Thoracic aorta (tissue), 2 donors: ENCODE data around the gene NAT9. TPM values are rescaled to one million over a fixed set of nuclear protein-coding genes. Genes with fewer than 3 reads are reported as not detected.
A peak's percentile ranks its signal among the peaks of the same experiment; 100 is the strongest.

Experiments
- ATAC-seq: fragments of 150-250 bp; one replicate; pipeline ENCODE4 v1.8.0; 2017; ENCODE audit warnings: low read depth; ENCODE audit not compliant: insufficient number of reproducible peaks, low FRiP score
- DNase-seq: peaks from one replicate; pipeline ENCODE4 v3.0.0-alpha.2; 2020; ENCODE audit warnings: low spot score
- H3K27ac ChIP-seq, 2 donors: fragments of 200-600 bp; sonication (generic); 1 replicate in 1 of 2; 2 replicates in 1 of 2; pipeline ENCODE4 v1.5.1; 2016; ENCODE audit warnings: mild to moderate bottlenecking in 2 of 2, moderate library complexity in 2 of 2
- H3K27me3 ChIP-seq: fragments of 200-600 bp; sonication (generic); replicated peaks from 2 replicates; pipeline ENCODE4 v1.6.0; 2016; ENCODE audit warnings: mild to moderate bottlenecking; ENCODE audit not compliant: insufficient read depth
- H3K36me3 ChIP-seq: fragments of 200-600 bp; sonication (generic); one replicate; pipeline ENCODE4 v1.5.1; 2016
- H3K4me1 ChIP-seq, 2 donors: fragments of 200-600 bp; sonication (generic); 1 replicate in 1 of 2; 2 replicates in 1 of 2; pipeline versions ENCODE4 v1.5.1 to v1.6.0; 2016; ENCODE audit warnings: low read depth in 2 of 2, mild to moderate bottlenecking in 1 of 2; ENCODE audit not compliant: control insufficient read depth in 1 of 2
- H3K4me3 ChIP-seq: fragments of 200-600 bp; sonication (generic); 2 replicates; pipeline ENCODE4 v1.5.1; 2016; ENCODE audit warnings: mild to moderate bottlenecking
- H3K9me3 ChIP-seq: fragments of 200-600 bp; sonication (generic); 2 replicates; pipeline ENCODE4 v1.5.1; 2016
- CTCF ChIP-seq: fragments of 200-600 bp; sonication (generic); IDR thresholded peaks from one replicate; pipeline ENCODE4 v1.5.1; 2019; ENCODE audit warnings: antibody characterized with exemption
- total RNA-seq, 2 donors: library from RNA; depleted of rRNA; stranded (reverse); fragments of >200 nt; gene quantifications; one replicate each; pipeline versions ENCODE4 v1.1.0 to v1.2.3, GENCODE V29; 2016

The NAT9 gene
- 10 to 100 TPM; 37.1 to 39.4 TPM for total RNA-seq

DNA sequence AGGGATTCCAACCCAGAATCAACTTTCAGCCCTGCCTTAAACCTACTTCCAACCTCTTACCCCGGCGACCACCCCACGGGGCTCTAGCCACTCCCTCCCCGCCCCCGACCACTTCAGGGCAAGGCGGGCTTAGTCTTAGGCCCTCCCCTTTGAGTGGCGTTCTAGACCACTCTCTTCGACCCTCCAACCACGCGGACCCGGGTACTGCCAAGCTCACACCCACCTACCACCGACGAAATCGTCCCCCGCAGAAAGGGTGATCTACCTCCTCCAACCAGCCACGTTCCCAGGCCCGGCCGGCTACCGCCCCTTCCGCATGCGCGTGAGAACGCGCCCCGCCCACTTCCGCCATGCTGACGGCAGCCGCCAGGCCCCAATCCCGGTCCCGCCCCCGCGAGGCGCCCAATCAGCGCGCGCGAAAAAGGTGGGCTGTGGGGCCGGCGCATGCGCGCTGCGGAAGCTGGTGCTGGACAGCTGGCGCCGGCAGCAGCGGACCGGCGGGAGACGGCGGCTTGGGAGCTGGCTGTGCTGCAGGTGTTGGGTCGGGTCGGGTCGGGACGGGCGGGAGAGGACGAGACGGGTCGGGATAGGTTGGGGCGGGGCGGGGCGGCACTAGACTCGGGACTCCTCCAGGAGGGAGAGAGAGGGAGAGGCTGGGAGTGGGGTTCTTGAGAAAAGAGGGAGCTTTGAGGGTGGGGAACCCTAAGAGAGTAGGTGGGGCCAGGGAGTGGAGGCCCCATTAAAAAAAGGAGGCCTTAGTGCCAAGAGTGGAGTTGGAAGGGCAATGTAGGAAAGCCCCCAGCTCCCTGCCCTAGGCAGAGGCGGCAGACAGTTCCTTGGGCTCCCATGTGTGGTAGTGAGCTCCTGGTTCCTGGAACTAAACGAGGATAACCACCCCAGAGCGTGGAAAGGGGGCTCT, at the start of gene NAT9:
NAT9 (minus strand) TSS at position 302 of the 919 bp plus-strand sequence. CDS start 647 bp downstream, outside the sequence.
- ATAC-seq = peak; percentile 65
- Histone ChIP-seq H3K4me1 (peaks cover 15 to 25% of the 10 kb centered on the region in 2 donors), H3K36me3 (peaks cover 23% of the 10 kb centered on the region), H3K27ac (peak within 1 kb of the TSS; percentile 63 to 67), H3K9me3 (no peaks in the 10 kb centered on the region), H3K4me3 (peak within 1 kb of the TSS; percentile 93), H3K27me3 (no peaks in the 10 kb centered on the region)
- no peak for TF ChIP-seq CTCF
- DNase-seq = peak; percentile 93

GRCh38 chr17:74824961-74825627, 48.9 kb upstream of the NAT9 start:
- H3K27me3 ChIP-seq = no peaks in the 10 kb centered on the region
- H3K36me3 ChIP-seq = peaks cover 10% of the 10 kb centered on the region
- H3K4me3 ChIP-seq = no peak overlapping the region

DNA sequence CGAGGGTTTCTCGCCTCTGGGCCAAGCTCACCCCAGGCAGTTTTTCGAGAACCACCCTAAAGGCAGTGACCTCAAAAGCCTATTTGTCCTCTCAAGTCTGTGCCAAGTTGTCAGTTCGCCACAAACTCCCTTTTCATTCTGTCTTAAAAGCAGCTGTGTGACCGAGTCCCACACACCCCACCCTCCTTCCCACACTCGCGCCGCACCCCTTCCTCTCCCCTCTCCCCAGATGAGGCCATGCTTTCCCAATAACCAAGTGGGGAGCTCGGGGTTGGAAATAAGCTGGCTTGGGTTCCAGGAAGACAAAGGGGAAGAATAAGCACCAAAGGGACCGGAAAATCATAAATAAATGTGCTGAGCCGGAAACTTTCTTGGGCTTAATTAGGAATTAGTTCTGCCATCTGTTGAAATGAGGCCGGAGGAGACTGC, 46.8 kb upstream of the NAT9 start:
- ATAC-seq (no peak), DNase-seq (no peak)
- TF ChIP-seq CTCF = no peak
- Histone ChIP-seq H3K4me1 (no peaks in the 10 kb centered on the region), H3K4me3 (no peak overlapping the region), H3K27me3 (no peaks in the 10 kb centered on the region), H3K36me3 (peaks cover 16% of the 10 kb centered on the region), H3K9me3 (no peaks in the 10 kb centered on the region), H3K27ac (no peak overlapping the region)

More at GRCh38 chr17:74824961-74825627, 48.9 kb upstream of the NAT9 start:
- TF ChIP-seq CTCF = no peak
- no peak for ATAC-seq
- H3K4me1 ChIP-seq = no peaks in the 10 kb centered on the region
- H3K27ac ChIP-seq = no peak overlapping the region
- no peaks in the 10 kb centered on the region for H3K9me3 ChIP-seq
- DNase-seq = no peak

DNA sequence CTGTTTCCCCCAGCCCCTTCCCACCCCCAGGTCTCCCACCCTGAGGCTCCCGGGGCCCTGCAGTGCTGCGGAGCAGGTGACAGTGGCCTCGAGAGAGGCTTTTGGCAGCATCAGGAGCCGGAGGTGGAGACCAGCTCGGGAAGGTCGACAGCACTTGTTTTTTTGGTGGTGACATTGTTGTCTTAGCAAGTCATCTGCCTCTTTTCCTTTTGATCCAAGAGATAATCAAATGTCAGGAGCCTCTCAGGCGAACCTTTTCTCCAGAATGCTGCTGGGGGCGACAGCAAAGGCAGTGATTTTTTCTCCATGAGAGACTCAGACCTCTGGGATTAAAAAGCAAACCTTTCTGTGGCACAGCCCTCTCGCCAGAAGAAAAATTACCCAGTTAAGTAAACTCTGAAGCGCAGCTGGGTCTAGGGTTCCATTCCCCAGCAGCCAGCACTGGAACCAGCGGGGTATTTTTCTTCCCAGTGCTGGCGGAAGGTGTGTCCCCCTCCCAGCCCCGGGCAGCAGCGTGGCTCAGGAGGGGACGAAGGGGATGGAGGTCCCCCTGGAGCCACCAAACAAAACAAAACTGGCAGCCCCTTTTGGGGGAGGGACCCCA, 46.3 kb upstream of the NAT9 start:
- DNase-seq (no peak), ATAC-seq (no peak)
- no peaks in the 10 kb centered on the region for H3K4me1 ChIP-seq
- peaks cover 16% of the 10 kb centered on the region for H3K36me3 ChIP-seq
- TF ChIP-seq CTCF = no peak
- no peaks in the 10 kb centered on the region for H3K27me3 ChIP-seq
- H3K4me3 ChIP-seq = no peak overlapping the region
- H3K27ac ChIP-seq = no peak overlapping the region
- H3K9me3 ChIP-seq = no peaks in the 10 kb centered on the region
